ENCODE data around the gene CYP24A1.

GRCh38 chr20:54203281-54203680 is 29.5 kb upstream of the CYP24A1 start:
- no peak for TF ChIP-seq POLR2A (IDR thresholded peaks at IDR 0.05)
- TF ChIP-seq CTCF (IDR thresholded peaks at IDR 0.05) = no peak
